ENCODE data around the gene IER5L.
"Not testable (repeated sequence)": the region's sequence is repeated elsewhere in the genome, so short reads cannot be mapped to it uniquely, and the experiment has no call there.

IER5L gene

DNA sequence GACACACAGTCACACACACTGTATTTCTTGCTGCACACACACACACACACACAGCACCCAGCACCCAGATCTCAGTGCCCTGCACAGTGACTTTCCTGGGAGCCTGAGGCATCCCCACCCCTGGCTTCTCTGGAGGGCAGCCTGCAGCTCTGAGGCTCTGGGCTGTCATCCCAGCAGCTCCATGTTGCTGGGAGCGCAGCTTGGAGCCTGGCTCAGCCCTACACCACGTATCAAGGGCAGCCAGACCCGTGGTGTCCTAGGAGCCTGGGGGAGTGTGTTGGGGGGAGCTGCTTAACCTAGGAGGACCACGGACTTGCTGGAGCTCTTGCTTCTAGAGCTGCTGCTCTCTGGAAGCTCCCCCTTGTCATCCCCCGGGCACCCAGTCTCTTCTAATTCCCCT, 5.2 kb downstream of the IER5L start:
- intact Hi-C loops (cut with micrococcal nuclease): loop anchor here (10.0 kb wide), 2 partner anchors 242 to 442 kb away; no protein-coding TSS in a partner anchor
- H3K4me1 Mint-ChIP-seq (ENCODE audit: low read depth): peaks cover 55% of the 10 kb centered on the region
- no peak overlapping the region for H3K4me3 Mint-ChIP-seq
- H3K27me3 Mint-ChIP-seq: peaks cover 15% of the 10 kb centered on the region
- peaks cover 14% of the 10 kb centered on the region for H3K36me3 Mint-ChIP-seq (ENCODE audit: low read depth)
- H3K27ac Mint-ChIP-seq: no peak overlapping the region
- no peaks in the 10 kb centered on the region for H3K9me3 Mint-ChIP-seq

DNA sequence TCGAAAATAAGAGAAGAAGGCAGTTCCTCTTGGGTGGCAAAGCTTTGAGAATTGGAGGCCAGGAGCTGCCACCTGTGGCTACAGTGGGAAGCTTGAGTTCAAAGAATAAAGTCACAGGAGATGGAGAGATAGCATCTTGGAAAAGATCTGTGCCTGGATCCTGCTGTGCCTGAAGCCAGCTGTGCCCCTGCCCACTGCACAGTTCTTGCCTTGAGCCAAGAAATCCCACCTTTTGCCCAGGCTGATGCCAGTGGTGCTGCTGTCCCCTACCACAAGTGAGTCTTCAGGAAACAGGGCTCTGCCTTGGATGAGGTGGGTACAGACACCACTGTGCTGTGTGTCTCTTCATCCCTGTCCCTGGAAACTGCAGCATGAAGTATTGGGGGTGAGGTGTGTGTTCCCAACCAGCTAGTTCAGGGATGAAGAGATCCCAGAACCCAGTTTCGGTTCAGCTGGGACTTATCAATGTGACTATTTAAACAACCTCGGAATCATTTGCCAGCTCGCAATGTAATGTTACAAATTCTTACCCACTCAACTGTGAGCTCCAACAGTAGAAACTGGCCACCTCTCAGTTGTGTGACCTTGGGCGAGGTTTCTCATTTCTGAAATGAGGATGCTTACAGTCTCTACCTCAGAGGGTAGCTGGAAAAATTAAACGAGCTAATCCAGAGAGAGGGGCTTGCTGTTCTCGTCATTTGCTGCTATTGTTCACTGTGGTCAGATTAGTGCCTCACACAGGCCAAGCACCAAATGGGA, 5.9 kb downstream of the IER5L start:
- H3K27ac Mint-ChIP-seq: no peak overlapping the region
- no peak overlapping the region for H3K4me3 Mint-ChIP-seq
- H3K27me3 Mint-ChIP-seq: peaks cover 15% of the 10 kb centered on the region
- H3K9me3 Mint-ChIP-seq: no peaks in the 10 kb centered on the region
- H3K36me3 Mint-ChIP-seq (ENCODE audit: low read depth): peaks cover 8% of the 10 kb centered on the region
- peaks cover 62% of the 10 kb centered on the region for H3K4me1 Mint-ChIP-seq (ENCODE audit: low read depth)
- intact Hi-C loops (cut with micrococcal nuclease): loop anchor here (10.0 kb wide), 2 partner anchors 243 to 443 kb away; no protein-coding TSS in a partner anchor

DNA sequence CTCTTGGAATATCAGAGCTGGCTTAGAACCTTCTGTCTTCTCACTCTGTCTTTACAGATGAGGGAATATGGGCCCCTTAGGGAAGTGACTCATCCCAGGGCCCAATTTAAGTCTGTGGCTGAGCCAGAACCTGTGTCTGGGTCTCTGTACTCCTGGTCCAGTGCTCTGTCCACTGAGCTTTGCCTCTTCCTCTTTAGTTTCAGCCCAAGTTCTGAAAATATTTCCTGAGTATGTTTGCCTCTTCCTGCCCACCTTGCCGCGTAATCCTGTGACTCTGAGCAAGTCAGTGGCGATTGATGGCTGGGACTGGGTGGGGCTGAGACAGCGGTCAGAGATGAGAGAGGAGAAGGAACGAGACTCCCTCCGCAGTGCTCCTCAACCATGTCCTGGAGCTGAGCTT, 7.8 kb downstream of the IER5L start:
- peaks cover 76% of the 10 kb centered on the region for H3K4me1 Mint-ChIP-seq (ENCODE audit: low read depth)
- H3K36me3 Mint-ChIP-seq (ENCODE audit: low read depth): no peaks in the 10 kb centered on the region
- no peaks in the 10 kb centered on the region for H3K9me3 Mint-ChIP-seq
- no peak overlapping the region for H3K27ac Mint-ChIP-seq
- intact Hi-C loops (cut with micrococcal nuclease): loop anchor here (10.0 kb wide), 2 partner anchors 245 to 445 kb away; no protein-coding TSS in a partner anchor
- peaks cover 15% of the 10 kb centered on the region for H3K27me3 Mint-ChIP-seq
- H3K4me3 Mint-ChIP-seq: no peak overlapping the region

DNA sequence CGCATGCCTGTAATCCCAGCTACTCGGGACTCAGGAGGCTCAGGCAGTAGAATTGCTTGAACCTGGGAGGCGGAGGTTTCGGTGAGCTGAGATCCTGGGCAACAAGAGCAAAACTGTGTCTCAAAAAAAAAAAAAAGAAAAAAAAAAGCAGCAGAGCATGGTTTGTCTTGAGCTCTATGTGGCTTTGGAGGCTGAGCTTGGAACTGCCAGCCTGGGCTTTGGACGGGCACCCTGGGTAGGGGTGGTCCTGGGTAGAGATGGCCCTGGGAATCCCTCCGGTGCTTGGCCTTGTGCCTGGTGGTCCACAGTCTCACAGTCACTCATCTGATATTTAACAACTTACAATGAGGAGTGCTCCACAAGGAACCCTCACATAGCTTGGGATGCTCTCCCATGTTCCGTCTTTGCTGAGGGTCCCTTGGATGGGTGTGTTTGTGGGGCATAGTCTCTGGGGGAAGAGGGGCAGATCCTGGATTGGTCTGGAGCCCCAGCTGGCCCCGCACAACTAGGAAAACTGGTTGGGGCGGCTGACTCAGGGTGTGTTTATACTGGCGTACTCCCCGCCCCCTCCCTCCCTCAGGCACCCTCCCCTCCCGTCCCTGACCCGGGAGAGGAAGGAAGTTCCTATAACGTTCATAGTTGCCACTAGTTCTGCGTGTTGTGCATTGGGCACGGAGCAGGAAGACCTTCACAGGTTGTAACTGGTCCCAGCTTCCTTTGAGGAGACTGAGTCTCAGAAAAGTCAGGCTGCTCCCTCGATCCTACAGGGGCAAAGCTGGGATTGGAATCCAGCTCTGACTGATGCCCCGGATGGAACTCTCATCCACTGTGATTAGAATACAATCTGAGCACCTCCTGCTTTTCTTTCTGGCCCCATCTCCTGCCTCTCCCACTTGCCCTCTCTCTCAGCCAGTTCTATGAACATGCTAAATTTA, 11.2 kb downstream of the IER5L start:
- Mint-ChIP-seq H3K4me3 (peak overlapping the region; percentile 41), H3K9me3 (no peaks in the 10 kb centered on the region), H3K27ac (peak overlapping the region; percentile 80), H3K27me3 (peaks cover 2% of the 10 kb centered on the region), H3K36me3 (ENCODE audit: low read depth) (no peaks in the 10 kb centered on the region), H3K4me1 (ENCODE audit: low read depth) (peaks cover 84% of the 10 kb centered on the region)
- intact Hi-C loops (cut with micrococcal nuclease): no loop called here

DNA sequence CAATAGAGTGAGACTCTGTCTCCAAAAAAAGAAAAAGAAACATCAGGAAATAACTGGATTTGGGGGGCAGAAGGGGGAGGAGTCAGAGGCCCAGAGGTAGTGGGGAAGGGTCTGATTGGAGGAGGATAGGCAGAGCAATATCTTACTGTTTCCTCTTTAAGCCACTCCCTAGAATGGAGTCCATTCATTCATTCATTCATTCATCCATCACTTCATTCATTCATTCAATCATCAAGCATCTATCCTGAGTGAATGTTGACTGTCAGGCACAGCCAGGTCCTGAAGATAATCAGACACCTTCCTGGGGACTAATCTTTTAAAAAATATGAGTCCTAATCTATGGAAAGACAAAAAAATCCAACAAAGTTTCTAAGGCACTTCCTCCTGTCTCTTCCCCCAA, 12.9 kb downstream of the IER5L start:
- intact Hi-C loops (cut with micrococcal nuclease): no loop called here
- Mint-ChIP-seq H3K4me3 (no peak overlapping the region), H3K9me3 (peaks cover 7% of the 10 kb centered on the region), H3K27ac (peak overlapping the region; percentile 84), H3K4me1 (ENCODE audit: low read depth) (peaks cover 88% of the 10 kb centered on the region), H3K36me3 (ENCODE audit: low read depth) (peaks cover 11% of the 10 kb centered on the region), H3K27me3 (no peaks in the 10 kb centered on the region)

DNA sequence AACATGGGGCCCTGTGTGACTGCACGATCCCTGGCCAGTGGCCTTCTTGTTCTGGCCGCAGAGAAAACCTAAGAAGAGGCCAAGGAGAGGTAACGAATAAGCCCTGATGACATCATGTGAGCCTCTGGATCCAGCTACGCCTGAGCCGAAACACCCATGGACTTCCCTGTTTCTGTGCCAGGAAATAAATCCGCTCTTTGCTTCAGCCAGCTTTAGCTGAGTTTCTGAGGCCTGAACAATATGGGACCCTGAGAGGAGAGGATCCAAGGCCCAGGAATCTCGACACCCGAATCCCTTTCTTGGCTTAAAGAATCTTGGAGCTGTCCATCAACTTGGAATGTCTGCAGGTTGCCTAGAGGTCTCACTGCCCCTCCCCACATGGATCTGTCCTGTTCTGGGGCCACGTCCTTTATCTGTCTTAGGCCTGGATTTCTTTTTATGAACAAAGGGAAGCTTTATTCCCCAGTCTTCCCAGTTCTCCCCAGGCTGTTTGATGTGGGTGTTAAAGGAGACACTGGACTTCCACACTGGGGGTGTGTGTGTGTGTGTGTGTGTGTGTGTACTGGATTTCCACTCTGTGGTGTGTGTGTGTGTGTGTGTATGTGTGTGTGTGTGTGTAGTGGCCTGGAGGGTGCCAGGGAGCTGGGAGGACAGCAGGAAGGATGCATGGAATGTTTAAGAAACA, 13.7 kb downstream of the IER5L start:
- H3K27ac Mint-ChIP-seq: peak overlapping the region; percentile 84
- H3K36me3 Mint-ChIP-seq (ENCODE audit: low read depth): peaks cover 13% of the 10 kb centered on the region
- no peak overlapping the region for H3K4me3 Mint-ChIP-seq
- peaks cover 7% of the 10 kb centered on the region for H3K9me3 Mint-ChIP-seq
- H3K27me3 Mint-ChIP-seq: no peaks in the 10 kb centered on the region
- intact Hi-C loops (cut with micrococcal nuclease): no loop called here
- peaks cover 85% of the 10 kb centered on the region for H3K4me1 Mint-ChIP-seq (ENCODE audit: low read depth)

DNA sequence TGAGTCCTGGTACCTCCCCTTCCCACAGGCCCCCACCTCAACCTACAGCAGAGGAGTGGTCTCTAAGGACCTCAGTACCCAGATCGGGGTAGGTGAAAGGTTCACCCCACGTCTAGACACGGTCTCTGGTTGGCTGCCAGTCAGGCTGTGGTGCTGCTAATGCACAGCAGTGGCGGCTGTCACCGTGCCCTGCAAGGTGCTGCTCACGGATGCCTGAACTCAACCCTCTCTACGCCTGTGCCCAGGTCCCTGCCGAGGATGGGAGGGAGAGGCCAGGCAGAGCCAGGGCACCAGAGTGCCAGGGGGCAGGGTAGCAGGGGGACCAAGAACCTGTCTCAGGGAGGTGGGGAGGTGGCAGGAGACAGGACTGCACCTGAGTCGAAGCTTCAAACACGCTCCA, 14.3 kb downstream of the IER5L start:
- Mint-ChIP-seq H3K27ac (peak overlapping the region; percentile 84), H3K9me3 (peaks cover 7% of the 10 kb centered on the region), H3K4me3 (no peak overlapping the region), H3K36me3 (ENCODE audit: low read depth) (peaks cover 19% of the 10 kb centered on the region), H3K4me1 (ENCODE audit: low read depth) (peaks cover 83% of the 10 kb centered on the region), H3K27me3 (no peaks in the 10 kb centered on the region)
- intact Hi-C loops (cut with micrococcal nuclease): no loop called here

DNA sequence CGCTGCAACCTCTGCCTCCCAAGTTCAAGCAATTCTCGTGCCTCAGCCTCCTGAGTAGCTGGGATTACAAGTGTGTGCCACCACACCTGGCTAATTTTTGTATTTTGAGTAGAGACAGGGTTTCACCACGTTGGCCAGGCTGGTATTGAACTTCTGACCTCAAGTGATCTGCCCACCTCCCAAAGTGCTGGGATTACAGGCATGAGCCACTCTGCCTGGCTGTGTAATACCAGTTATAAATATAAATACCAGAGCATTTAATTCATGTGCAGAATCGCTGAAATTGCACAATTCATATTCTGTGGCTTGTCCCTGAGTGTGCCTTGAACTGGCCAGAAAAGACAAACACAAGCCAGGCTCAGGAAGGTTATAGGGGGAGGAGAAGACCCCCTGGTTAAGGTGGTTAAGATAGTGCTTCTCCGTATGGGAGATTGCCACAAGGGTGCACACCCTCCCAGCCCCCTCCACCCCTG, 14.8 kb downstream of the IER5L start:
- H3K4me1 Mint-ChIP-seq (ENCODE audit: low read depth): peaks cover 78% of the 10 kb centered on the region
- H3K27me3 Mint-ChIP-seq; H3K4me3 Mint-ChIP-seq; intact Hi-C loops (cut with micrococcal nuclease); H3K9me3 Mint-ChIP-seq: not testable (repeated sequence)
- H3K36me3 Mint-ChIP-seq (ENCODE audit: low read depth): peaks cover 20% of the 10 kb centered on the region
- peak overlapping the region; percentile 84 for H3K27ac Mint-ChIP-seq

DNA sequence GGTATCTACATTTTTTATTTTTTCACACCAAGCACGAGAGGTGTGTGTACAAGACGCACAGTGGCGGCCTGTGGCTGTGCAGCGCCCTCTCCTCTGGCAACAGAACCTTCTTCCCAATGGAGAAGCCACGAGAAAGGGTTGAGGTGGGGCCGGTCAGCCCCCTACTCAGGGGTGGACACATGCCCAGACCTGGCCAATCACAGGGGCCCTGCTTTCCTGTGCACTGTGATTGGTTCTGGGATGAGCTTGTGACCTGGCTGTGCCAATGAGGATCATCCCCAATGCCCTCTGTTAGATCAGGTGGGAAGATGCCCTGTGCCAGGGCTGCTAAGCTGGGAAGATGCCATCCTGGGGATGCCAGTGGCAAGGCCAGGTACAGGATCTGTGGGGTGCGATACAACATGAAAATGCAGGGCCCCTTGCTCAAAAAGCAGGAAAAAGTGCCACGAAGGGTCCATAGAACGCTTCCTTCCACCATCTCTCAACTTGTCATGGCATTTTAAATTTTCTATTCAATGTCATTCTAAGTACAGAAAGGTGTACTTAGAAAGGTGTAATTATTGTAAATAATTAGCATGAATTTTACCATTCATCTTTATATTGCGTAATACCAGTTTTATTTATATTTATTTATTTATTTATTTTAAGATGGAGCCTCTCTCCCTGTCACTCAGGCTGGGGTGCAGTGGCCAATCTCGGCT, 15.4 kb downstream of the IER5L start:
- intact Hi-C loops (cut with micrococcal nuclease): no loop called here
- H3K4me1 Mint-ChIP-seq (ENCODE audit: low read depth): peaks cover 72% of the 10 kb centered on the region
- no peaks in the 10 kb centered on the region for H3K27me3 Mint-ChIP-seq
- H3K4me3 Mint-ChIP-seq: no peak overlapping the region
- peaks cover 26% of the 10 kb centered on the region for H3K36me3 Mint-ChIP-seq (ENCODE audit: low read depth)
- peaks cover 7% of the 10 kb centered on the region for H3K9me3 Mint-ChIP-seq
- H3K27ac Mint-ChIP-seq: peak overlapping the region; percentile 25

DNA sequence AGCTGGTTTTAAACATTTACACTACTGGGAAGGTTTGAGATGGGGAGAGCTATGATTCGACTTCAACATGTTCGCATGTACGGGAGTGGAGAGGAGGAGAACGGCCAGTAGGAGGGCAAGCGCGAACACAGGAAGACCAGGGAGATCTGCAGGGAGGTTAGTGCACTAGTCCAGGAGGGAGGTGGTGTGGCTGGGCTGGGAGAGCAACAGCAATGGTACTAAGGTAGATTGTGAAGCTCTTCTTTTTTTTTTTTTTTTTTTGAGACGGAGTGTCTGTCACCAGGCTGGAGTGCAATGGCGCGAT, 16.6 kb downstream of the IER5L start:
- Mint-ChIP-seq H3K4me1 (ENCODE audit: low read depth) (peaks cover 60% of the 10 kb centered on the region), H3K4me3 (no peak overlapping the region), H3K36me3 (ENCODE audit: low read depth) (peaks cover 28% of the 10 kb centered on the region), H3K9me3 (peaks cover 7% of the 10 kb centered on the region), H3K27me3 (no peaks in the 10 kb centered on the region), H3K27ac (no peak overlapping the region)
- intact Hi-C loops (cut with micrococcal nuclease): no loop called here

DNA sequence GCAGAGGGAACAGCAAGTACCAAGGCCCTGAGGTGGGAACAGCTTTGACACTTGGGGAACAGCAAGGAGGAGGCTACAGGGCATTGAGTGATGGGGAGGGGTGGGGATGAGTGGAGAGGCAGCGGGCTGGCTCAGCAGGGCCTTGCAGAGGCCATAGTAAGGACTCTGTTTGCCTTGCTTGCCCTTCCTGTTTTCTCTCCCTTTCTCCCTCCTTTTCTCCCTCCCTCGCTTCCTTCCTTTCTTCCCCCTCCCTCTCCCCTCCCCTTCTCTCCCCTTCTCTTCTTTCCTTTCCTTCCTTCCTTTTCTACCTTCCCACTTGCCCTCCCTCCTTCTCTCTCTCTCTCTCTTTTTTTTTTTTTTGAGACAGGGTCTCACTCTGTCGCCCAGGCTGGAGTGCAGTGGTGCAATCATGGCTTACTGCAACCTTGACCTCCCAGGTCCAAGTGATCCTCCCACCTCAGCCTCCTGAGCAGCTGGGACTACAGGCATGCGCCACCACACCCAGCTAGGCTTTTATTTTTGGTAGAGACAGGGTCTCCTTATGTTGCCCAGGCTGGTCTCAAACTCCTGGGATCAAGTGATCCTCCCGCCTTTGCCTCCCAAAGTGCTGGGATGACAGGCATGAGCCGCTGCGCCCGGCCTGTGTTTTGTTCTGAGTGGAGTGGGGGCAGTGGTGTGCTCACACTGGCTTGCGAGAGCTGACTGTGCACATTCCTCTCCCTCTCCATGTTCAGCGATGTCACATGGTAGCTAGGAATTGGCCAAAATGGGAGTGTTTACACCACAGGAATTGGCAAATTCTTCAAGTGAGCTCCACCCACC, 17.1 kb downstream of the IER5L start:
- Mint-ChIP-seq H3K27me3 (no peaks in the 10 kb centered on the region), H3K4me3 (no peak overlapping the region), H3K9me3 (peaks cover 7% of the 10 kb centered on the region), H3K36me3 (ENCODE audit: low read depth) (peaks cover 29% of the 10 kb centered on the region), H3K4me1 (ENCODE audit: low read depth) (peaks cover 55% of the 10 kb centered on the region), H3K27ac (no peak overlapping the region)
- intact Hi-C loops (cut with micrococcal nuclease): no loop called here

DNA sequence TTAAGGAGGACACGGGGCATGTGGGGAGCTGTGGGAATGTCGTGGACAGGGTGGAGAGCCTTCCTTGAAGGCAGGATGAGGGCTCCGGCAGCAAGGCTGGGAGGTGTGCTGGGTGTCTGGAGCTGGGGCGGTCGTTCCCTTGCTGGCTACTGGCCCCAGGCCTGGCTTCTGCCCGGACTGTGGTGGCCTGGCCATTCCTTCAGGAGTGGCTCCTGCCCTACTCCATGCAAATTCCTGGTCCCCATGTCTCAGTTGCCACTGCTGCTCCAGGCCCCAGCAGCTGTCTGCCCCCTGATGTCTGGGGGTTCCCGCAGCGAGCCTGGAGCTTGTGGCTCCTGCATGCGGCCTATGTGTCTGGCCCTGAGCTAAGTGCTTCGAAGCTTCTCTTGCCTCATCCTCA, 21.9 kb downstream of the IER5L start:
- Mint-ChIP-seq H3K4me3 (no peak overlapping the region), H3K27ac (no peak overlapping the region), H3K27me3 (no peaks in the 10 kb centered on the region), H3K36me3 (ENCODE audit: low read depth) (peaks cover 67% of the 10 kb centered on the region), H3K4me1 (ENCODE audit: low read depth) (peaks cover 11% of the 10 kb centered on the region), H3K9me3 (peaks cover 2% of the 10 kb centered on the region)
- intact Hi-C loops (cut with micrococcal nuclease): no loop called here

All from dendritic cell treated with granulocyte-macrophage colony-stimulating factor and Interleukin-4, amounts not matched to agents 40 ng/mL and 50 ng/mL, for 4 days (primary cell).